Renal pelvis (tissue), 12 donors: Measurements from ENCODE around the gene NTN4. TPM values are rescaled to one million over a fixed set of nuclear protein-coding genes. Genes with fewer than 3 reads are reported as not detected.
"Not testable (repeated sequence)": the region's sequence is repeated elsewhere in the genome, so short reads cannot be mapped to it uniquely, and the experiment has no call there.

ENCODE experiments used
- DNase-seq: peaks from one replicate; pipeline ENCODE4 v3.0.0-alpha.2; 2013
- long read RNA-seq, 16 experiments: transcript quantifications; one replicate each; lab custom pipeline, GENCODE V29; 2026
- polyA plus RNA-seq, 3 donors: library from polyadenylated mRNA; unstranded; fragments of 120-200 nt; gene quantifications; one replicate each; pipeline ENCODE4 v1.2.1, GENCODE V29; 2013; ENCODE audit not compliant: insufficient read length in 3 of 3

The NTN4 gene
- 100 to 1,000 TPM in 1 of 3 donors, 10 to 100 TPM in 2; 82.5 to 126 (median 95.5) TPM for polyA plus RNA-seq
- long read RNA-seq, donor 1, transcript NTN4-201 (10 exons, 3,615 nt), result major isoform, 20 of 21 reads
- long read RNA-seq, donor 1, partial matches to known transcripts, result 0 of 21 reads
- long read RNA-seq, donor 1, other reads (novel, unspliced or antisense), result 0 of 21 reads
- long read RNA-seq, donor 2, transcript NTN4-201 (10 exons, 3,615 nt), result major isoform, 19 of 19 reads
- long read RNA-seq, donor 2, partial matches to known transcripts, result 0 of 19 reads
- long read RNA-seq, donor 2, other reads (novel, unspliced or antisense), result 0 of 19 reads
- long read RNA-seq, donor 3, transcript NTN4-201 (10 exons, 3,615 nt), result major isoform, 11 of 11 reads
- long read RNA-seq, donor 3, partial matches to known transcripts, result 0 of 11 reads
- long read RNA-seq, donor 3, other reads (novel, unspliced or antisense), result 0 of 11 reads
- long read RNA-seq, donor 4, transcript NTN4-201 (10 exons, 3,615 nt), result major isoform, 16 of 17 reads
- long read RNA-seq, donor 4, partial matches to known transcripts, result 0 of 17 reads
- long read RNA-seq, donor 4, other reads (novel, unspliced or antisense), result 0 of 17 reads
- long read RNA-seq, donor 5, transcript NTN4-201 (10 exons, 3,615 nt), result major isoform, 16 of 16 reads
- long read RNA-seq, donor 5, partial matches to known transcripts, result 0 of 16 reads
- long read RNA-seq, donor 5, other reads (novel, unspliced or antisense), result 0 of 16 reads
- long read RNA-seq, donor 6, transcript NTN4-201 (10 exons, 3,615 nt), result major isoform, 35 of 35 reads
- long read RNA-seq, donor 6, partial matches to known transcripts, result 0 of 35 reads
- long read RNA-seq, donor 6, other reads (novel, unspliced or antisense), result 0 of 35 reads
- long read RNA-seq, donor 7, transcript NTN4-201 (10 exons, 3,615 nt), result major isoform, 22 of 29 reads
- long read RNA-seq, donor 7, partial matches to known transcripts, result 6 of 29 reads
- long read RNA-seq, donor 7, other reads (novel, unspliced or antisense), result 0 of 29 reads
- long read RNA-seq, donor 8, result 0 reads
- long read RNA-seq, donor 9, transcript NTN4-201 (10 exons, 3,615 nt), result major isoform, 20 of 30 reads
- long read RNA-seq, donor 9, partial matches to known transcripts, result 10 of 30 reads
- long read RNA-seq, donor 9, other reads (novel, unspliced or antisense), result 0 of 30 reads
- long read RNA-seq, donor 10, transcript NTN4-201 (10 exons, 3,615 nt), result major isoform, 10 of 15 reads
- long read RNA-seq, donor 10, partial matches to known transcripts, result 5 of 15 reads
- long read RNA-seq, donor 10, other reads (novel, unspliced or antisense), result 0 of 15 reads
- long read RNA-seq, donor 11, transcript NTN4-201 (10 exons, 3,615 nt), result major isoform, 13 of 13 reads
- long read RNA-seq, donor 11, partial matches to known transcripts, result 0 of 13 reads
- long read RNA-seq, donor 11, other reads (novel, unspliced or antisense), result 0 of 13 reads
- long read RNA-seq, donor 12, transcript NTN4-201 (10 exons, 3,615 nt), result major isoform, 24 of 34 reads
- long read RNA-seq, donor 12, partial matches to known transcripts, result 7 of 34 reads
- long read RNA-seq, donor 12, other reads (novel, unspliced or antisense), result 0 of 34 reads
- long read RNA-seq, donor 13, transcript NTN4-201 (10 exons, 3,615 nt), result major isoform, 9 of 9 reads
- long read RNA-seq, donor 13, partial matches to known transcripts, result 0 of 9 reads
- long read RNA-seq, donor 13, other reads (novel, unspliced or antisense), result 0 of 9 reads
- long read RNA-seq, donor 14, result 0 reads
- long read RNA-seq, donor 15, transcript NTN4-201 (10 exons, 3,615 nt), result major isoform, 25 of 40 reads
- long read RNA-seq, donor 15, partial matches to known transcripts, result 15 of 40 reads
- long read RNA-seq, donor 15, other reads (novel, unspliced or antisense), result 0 of 40 reads
- long read RNA-seq, donor 16, transcript NTN4-201 (10 exons, 3,615 nt), result major isoform, 11 of 16 reads
- long read RNA-seq, donor 16, partial matches to known transcripts, result 5 of 16 reads
- long read RNA-seq, donor 16, other reads (novel, unspliced or antisense), result 0 of 16 reads

GRCh38 chr12:95790033-95790916, at the start of gene NTN4:
Gene NTN4, minus strand, starts transcription at chr12:95790764. Its CDS starts 455 bp downstream, at chr12:95790309.
- DNase-seq, result peak; percentile 24

- no peak for DNase-seq
Measured at GRCh38 chr12:95838125-95838524, 47.6 kb upstream of the NTN4 start.

- DNase-seq, result no peak
Measured at GRCh38 chr12:95837240-95838038, 46.9 kb upstream of the NTN4 start.

GRCh38 chr12:95836630-95837239, 46.2 kb upstream of the NTN4 start:
- no peak for DNase-seq

- no peak for DNase-seq
Measured at GRCh38 chr12:95836185-95836609, 45.6 kb upstream of the NTN4 start.

- DNase-seq, result no peak
Measured at GRCh38 chr12:95834572-95834971, 44.0 kb upstream of the NTN4 start.

- DNase-seq, result no peak
Measured at GRCh38 chr12:95830335-95831089, 39.9 kb upstream of the NTN4 start.

- no peak for DNase-seq
Measured at GRCh38 chr12:95829395-95829794, 38.8 kb upstream of the NTN4 start.

GRCh38 chr12:95820096-95820703, 29.6 kb upstream of the NTN4 start:
- DNase-seq, result peak; percentile 20

GRCh38 chr12:95815632-95816212, 25.2 kb upstream of the NTN4 start:
- peak; percentile 37 for DNase-seq

GRCh38 chr12:95812155-95812554, 21.6 kb upstream of the NTN4 start:
- DNase-seq, result not testable (repeated sequence)

- no peak for DNase-seq
Measured at GRCh38 chr12:95810411-95810810, 19.8 kb upstream of the NTN4 start.

GRCh38 chr12:95809000-95809680, 18.6 kb upstream of the NTN4 start:
- DNase-seq, result no peak

GRCh38 chr12:95808146-95808545, 17.6 kb upstream of the NTN4 start:
- DNase-seq, result no peak

- no peak for DNase-seq
Measured at GRCh38 chr12:95805864-95806671, 15.5 kb upstream of the NTN4 start.
